K562 (cell line): Measurements from ENCODE around the gene SCPEP1.

Source experiments
- CTCF ChIP-seq, 3 experiments: IDR thresholded peaks in 2 of 3; conservative IDR thresholded peaks in 1 of 3; 2 replicates each; pipeline ENCODE4 v1.5.1; 2011 to 2012; ENCODE audit warnings: low read length in 3 of 3, mild to moderate bottlenecking in 3 of 3, control low read depth in 2 of 3, improper control_type of control experiment in 1 of 3, inconsistent platforms in 1 of 3, low read depth in 1 of 3, mixed read lengths in 1 of 3, moderate library complexity in 1 of 3; ENCODE audit not compliant: insufficient read depth in 2 of 3
- E2F1 ChIP-seq: sonication (generic); formaldehyde crosslinking; IDR thresholded peaks from 2 replicates; pipeline ENCODE4 v1.8.1; 2023; ENCODE audit warnings: mild to moderate bottlenecking, missing genetic modification reagents, moderate library complexity
- ELK1 ChIP-seq: sonication (generic); formaldehyde crosslinking; IDR thresholded peaks from 2 replicates; pipeline ENCODE4 v1.8.1; 2022; ENCODE audit warnings: missing genetic modification reagents
- ETS1 ChIP-seq: conservative IDR thresholded peaks from 2 replicates; pipeline ENCODE4 v1.6.1; 2011; ENCODE audit warnings: low read depth, mild to moderate bottlenecking, low read length; ENCODE audit not compliant: control insufficient read depth
- GTF3C2 ChIP-seq: IDR thresholded peaks from 3 replicates; pipeline ENCODE4 v1.6.1; 2011; ENCODE audit warnings: borderline replicate concordance, mild to moderate bottlenecking, moderate library complexity; ENCODE audit not compliant: insufficient read length; ENCODE audit errors: extremely low read depth
- HDAC2 ChIP-seq: fragments of 450-650 bp; IDR thresholded peaks from 2 replicates; pipeline ENCODE4 v1.6.1; 2016; ENCODE audit warnings: mild to moderate bottlenecking
- MCM7 ChIP-seq, 2 experiments: fragments of 450-650 bp; IDR thresholded peaks; 2 replicates each; pipeline ENCODE4 v1.6.1; 2016 to 2018
- SMARCB1 ChIP-seq: IDR thresholded peaks from 2 replicates; pipeline ENCODE4 v1.6.1; 2011; ENCODE audit warnings: improper control_type of control experiment, low read depth; ENCODE audit not compliant: insufficient read length
- SREBF2 ChIP-seq: sonication (generic); formaldehyde crosslinking; IDR thresholded peaks from 2 replicates; pipeline ENCODE4 v1.4.0; 2020; ENCODE audit warnings: mild to moderate bottlenecking, missing genetic modification reagents
- THAP7 ChIP-seq: fragments of 250-450 bp; sonication (Bioruptor Pico); IDR thresholded peaks from 2 replicates; pipeline ENCODE4 v1.5.0; 2021
- ZNF830 ChIP-seq: fragments of 250-450 bp; sonication (Bioruptor Pico); IDR thresholded peaks from 2 replicates; pipeline ENCODE4 v1.5.0; 2021; ENCODE audit warnings: mild to moderate bottlenecking

GRCh38 chr17:56976941-56977608 lies 856 bp upstream of the SCPEP1 start:
- TF ChIP-seq ZNF830 (CRISPR knock-in tag) (no peak), SREBF2 (no peak), GTF3C2 (no peak), CTCF (IDR thresholded peaks at IDR 0.05 in 2 of 3, conservative IDR thresholded peaks at IDR 0.05 in 1 of 3; ENCODE audit: insufficient read depth in 2 of 3, low read depth in 1 of 3, low read length in 3 of 3) (no peak), MCM7 (IDR thresholded peaks at IDR 0.05) (no peak), E2F1 (no peak), HDAC2 (no peak), ELK1 (no peak), SMARCB1 (no peak), ETS1 (no peak), THAP7 (CRISPR knock-in tag) (no peak)
